Mesendoderm (in vitro differentiated cells): ENCODE data around the gene RGS9BP.
"Not testable (repeated sequence)": the region's sequence is repeated elsewhere in the genome, so short reads cannot be mapped to it uniquely, and the experiment has no call there.

Experiments
- DNase-seq: peaks from one replicate; pipeline ENCODE4 v3.0.0; 2013
- H2AK5ac ChIP-seq: 2 replicates; pipeline ENCODE4 v1.6.1; 2013; ENCODE audit warnings: low read length, inconsistent platforms
- H2BK120ac ChIP-seq: 2 replicates; pipeline ENCODE4 v1.6.1; 2013; ENCODE audit warnings: low read depth, mild to moderate bottlenecking, low read length, moderate library complexity, mixed read lengths
- H2BK15ac ChIP-seq: replicated peaks from 2 replicates; pipeline ENCODE4 v1.6.1; 2013; ENCODE audit warnings: low read depth, mild to moderate bottlenecking, moderate library complexity
- H2BK5ac ChIP-seq: 2 replicates; pipeline ENCODE4 v1.6.1; 2013; ENCODE audit warnings: low read length, inconsistent platforms
- H3K18ac ChIP-seq: 2 replicates; pipeline ENCODE4 v1.6.1; 2013; ENCODE audit warnings: mild to moderate bottlenecking, low read length, mixed read lengths
- H3K23ac ChIP-seq: one replicate; pipeline ENCODE4 v1.6.1; 2013; ENCODE audit warnings: low read length
- H3K27ac ChIP-seq: 2 replicates; pipeline ENCODE4 v1.5.1; 2013; ENCODE audit warnings: low read depth, mild to moderate bottlenecking, inconsistent platforms, low read length, moderate library complexity
- H3K27me3 ChIP-seq: 2 replicates; pipeline ENCODE4 v1.6.1; 2013; ENCODE audit warnings: low read length, control low read depth, mild to moderate bottlenecking, inconsistent platforms; ENCODE audit not compliant: insufficient read depth, poor library complexity
- H3K36me3 ChIP-seq: 2 replicates; pipeline ENCODE4 v1.6.1; 2013; ENCODE audit warnings: low read length, inconsistent platforms; ENCODE audit not compliant: control insufficient read depth, insufficient read depth
- H3K4ac ChIP-seq: one replicate; pipeline ENCODE4 v1.6.1; 2013; ENCODE audit warnings: low read depth, mild to moderate bottlenecking, low read length, moderate library complexity
- H3K4me1 ChIP-seq: 2 replicates; pipeline ENCODE4 v1.6.1; 2013; ENCODE audit warnings: low read depth, low read length, inconsistent platforms; ENCODE audit not compliant: control insufficient read depth
- H3K4me2 ChIP-seq: 2 replicates; pipeline ENCODE4 v1.6.1; 2013; ENCODE audit warnings: low read length
- H3K4me3 ChIP-seq: 2 replicates; pipeline ENCODE4 v1.5.1; 2013; ENCODE audit warnings: mild to moderate bottlenecking, low read length
- H3K56ac ChIP-seq: one replicate; pipeline ENCODE4 v1.6.1; 2013; ENCODE audit warnings: low read length
- H3K79me1 ChIP-seq: 2 replicates; pipeline ENCODE4 v1.6.1; 2013; ENCODE audit warnings: low read length, inconsistent platforms
- H3K79me2 ChIP-seq: 2 replicates; pipeline ENCODE4 v1.6.1; 2013; ENCODE audit warnings: mild to moderate bottlenecking, low read length; ENCODE audit not compliant: control insufficient read depth, insufficient read depth
- H3K9ac ChIP-seq: 2 replicates; pipeline ENCODE4 v1.6.1; 2013; ENCODE audit warnings: low read length, inconsistent platforms
- H4K5ac ChIP-seq: one replicate; pipeline ENCODE4 v1.6.1; 2013; ENCODE audit warnings: low read length
- H4K8ac ChIP-seq: one replicate; pipeline ENCODE4 v1.6.1; 2013; ENCODE audit warnings: low read depth, mild to moderate bottlenecking, control low read depth, low read length, moderate library complexity
- WGBS: extraction: QIAGEN DNeasy Blood & Tissue Kit; methylation state at CpG from one replicate; pipeline ENCODE4 v1.1.7; 2013; ENCODE audit warnings: low lambda C conversion rate, missing lambda C conversion rate; ENCODE audit not compliant: insufficient coverage; ENCODE audit errors: extremely low coverage; 5-methylcytosine and 5-hydroxymethylcytosine counted together

The RGS9BP gene

GRCh38 chr19:32704006-32704405 lies 28.4 kb downstream of the RGS9BP start:
- H3K79me1 ChIP-seq, H2BK5ac ChIP-seq, H3K27ac ChIP-seq, H4K8ac ChIP-seq, H3K27me3 ChIP-seq, H2BK120ac ChIP-seq, H3K56ac ChIP-seq, H3K23ac ChIP-seq, H2AK5ac ChIP-seq, H3K4ac ChIP-seq, H3K9ac ChIP-seq, H2BK15ac ChIP-seq, H3K4me1 ChIP-seq, H3K4me3 ChIP-seq, H3K4me2 ChIP-seq, H3K79me2 ChIP-seq, H4K5ac ChIP-seq, H3K36me3 ChIP-seq, DNase-seq, H3K18ac ChIP-seq: not testable (repeated sequence)
- no CpG with 5 or more reads among the region's 2 CpGs for WGBS

- no peak overlapping the region for H2BK5ac ChIP-seq
- no peaks in the 10 kb centered on the region for H3K27me3 ChIP-seq
- no peak overlapping the region for H4K5ac ChIP-seq
- H3K4ac ChIP-seq, result no peak overlapping the region
- no peak for DNase-seq
- no CpG with 5 or more reads among the region's 3 CpGs for WGBS
- no peaks in the 10 kb centered on the region for H3K36me3 ChIP-seq
- H3K4me1 ChIP-seq, result no peaks in the 10 kb centered on the region
- H3K79me1 ChIP-seq, result no peaks in the 10 kb centered on the region
- H3K9ac ChIP-seq, result no peak overlapping the region
- no peak overlapping the region for H3K27ac ChIP-seq
- no peak overlapping the region for H2AK5ac ChIP-seq
- H2BK15ac ChIP-seq, result no peak overlapping the region
- H3K79me2 ChIP-seq, result no peaks in the 10 kb centered on the region
- H3K4me2 ChIP-seq, result no peak overlapping the region
- no peak overlapping the region for H3K23ac ChIP-seq
- H4K8ac ChIP-seq, result no peak overlapping the region
- H2BK120ac ChIP-seq, result no peak overlapping the region
- H3K56ac ChIP-seq, result no peak overlapping the region
- H3K18ac ChIP-seq, result no peak overlapping the region
- no peak overlapping the region for H3K4me3 ChIP-seq
These were observed 32.8 kb downstream of the RGS9BP start for GRCh38 chr19:32708457-32708856.

GRCh38 chr19:32709032-32709431 lies 33.4 kb downstream of the RGS9BP start:
- no peak for DNase-seq
- Histone ChIP-seq H3K79me1 (no peaks in the 10 kb centered on the region), H3K36me3 (no peaks in the 10 kb centered on the region), H3K4ac (no peak overlapping the region), H3K18ac (no peak overlapping the region), H3K23ac (no peak overlapping the region), H3K79me2 (no peaks in the 10 kb centered on the region), H2BK5ac (no peak overlapping the region), H4K8ac (no peak overlapping the region), H3K4me1 (no peaks in the 10 kb centered on the region), H2BK15ac (no peak overlapping the region), H3K4me3 (no peak overlapping the region), H2AK5ac (no peak overlapping the region), H4K5ac (no peak overlapping the region), H3K56ac (no peak overlapping the region), H3K9ac (no peak overlapping the region), H3K4me2 (no peak overlapping the region), H2BK120ac (no peak overlapping the region), H3K27ac (no peak overlapping the region), H3K27me3 (no peaks in the 10 kb centered on the region)
- WGBS, result no CpG with 5 or more reads among the region's 5 CpGs

GRCh38 chr19:32711747-32712146 lies 36.1 kb downstream of the RGS9BP start:
- no peak overlapping the region for H3K4ac ChIP-seq
- H3K4me3 ChIP-seq, result no peak overlapping the region
- no peaks in the 10 kb centered on the region for H3K79me2 ChIP-seq
- no peak for DNase-seq
- H3K36me3 ChIP-seq, result no peaks in the 10 kb centered on the region
- no peak overlapping the region for H3K23ac ChIP-seq
- H2AK5ac ChIP-seq, result no peak overlapping the region
- H3K18ac ChIP-seq, result no peak overlapping the region
- no peak overlapping the region for H2BK120ac ChIP-seq
- no peak overlapping the region for H3K27ac ChIP-seq
- H3K79me1 ChIP-seq, result no peaks in the 10 kb centered on the region
- H4K8ac ChIP-seq, result no peak overlapping the region
- H4K5ac ChIP-seq, result no peak overlapping the region
- H3K56ac ChIP-seq, result no peak overlapping the region
- H3K4me1 ChIP-seq, result no peaks in the 10 kb centered on the region
- no CpG with 5 or more reads among the region's 6 CpGs for WGBS
- H3K4me2 ChIP-seq, result no peak overlapping the region
- no peak overlapping the region for H2BK15ac ChIP-seq
- no peaks in the 10 kb centered on the region for H3K27me3 ChIP-seq
- no peak overlapping the region for H3K9ac ChIP-seq
- H2BK5ac ChIP-seq, result no peak overlapping the region

- not testable (repeated sequence) for H3K79me1 ChIP-seq, H3K27ac ChIP-seq, H3K27me3 ChIP-seq, H3K4me1 ChIP-seq, H3K79me2 ChIP-seq, H3K4me2 ChIP-seq, H3K4me3 ChIP-seq, H4K5ac ChIP-seq, DNase-seq, H3K18ac ChIP-seq, H2BK120ac ChIP-seq, H2BK5ac ChIP-seq, H2BK15ac ChIP-seq, H3K23ac ChIP-seq, H2AK5ac ChIP-seq, H3K4ac ChIP-seq, H3K9ac ChIP-seq, H3K36me3 ChIP-seq, H3K56ac ChIP-seq, H4K8ac ChIP-seq
- WGBS, result no CpG with 5 or more reads among the region's 7 CpGs
These were observed 40.6 kb downstream of the RGS9BP start for GRCh38 chr19:32716203-32716602.

GRCh38 chr19:32717496-32717895 lies 41.8 kb downstream of the RGS9BP start:
- Histone ChIP-seq H3K56ac (no peak overlapping the region), H2BK15ac (no peak overlapping the region), H3K4me3 (no peak overlapping the region), H3K4me1 (no peaks in the 10 kb centered on the region), H2BK5ac (no peak overlapping the region), H3K27ac (no peak overlapping the region), H4K5ac (no peak overlapping the region), H4K8ac (no peak overlapping the region), H3K9ac (no peak overlapping the region), H2AK5ac (no peak overlapping the region), H2BK120ac (no peak overlapping the region), H3K79me2 (no peaks in the 10 kb centered on the region), H3K36me3 (no peaks in the 10 kb centered on the region), H3K79me1 (no peaks in the 10 kb centered on the region), H3K4ac (no peak overlapping the region), H3K27me3 (no peaks in the 10 kb centered on the region), H3K4me2 (no peak overlapping the region), H3K23ac (no peak overlapping the region), H3K18ac (no peak overlapping the region)
- no CpG with 5 or more reads among the region's 5 CpGs for WGBS
- DNase-seq, result no peak
